GM12864 (cell line): Measurements from ENCODE around the gene MCM10.
"Not testable (repeated sequence)": the region's sequence is repeated elsewhere in the genome, so short reads cannot be mapped to it uniquely, and the experiment has no call there.

Source experiments
- DNase-seq: peaks from one replicate; pipeline ENCODE4 v3.0.0-alpha.2; 2011; ENCODE audit warnings: low read depth
- H3K4me3 ChIP-seq: 2 replicates; pipeline ENCODE4 v1.5.1; 2011; ENCODE audit warnings: mild to moderate bottlenecking, low read depth, low read length, control low read depth
- TF ChIP-seq, protein P1 (sequence below): IDR thresholded peaks from 2 replicates; pipeline ENCODE4 v1.5.1; 2011; ENCODE audit warnings: low read depth, mild to moderate bottlenecking, moderate library complexity, low read length, control low read depth, inconsistent platforms; ENCODE audit errors: missing control alignments

MCM10 gene

DNA sequence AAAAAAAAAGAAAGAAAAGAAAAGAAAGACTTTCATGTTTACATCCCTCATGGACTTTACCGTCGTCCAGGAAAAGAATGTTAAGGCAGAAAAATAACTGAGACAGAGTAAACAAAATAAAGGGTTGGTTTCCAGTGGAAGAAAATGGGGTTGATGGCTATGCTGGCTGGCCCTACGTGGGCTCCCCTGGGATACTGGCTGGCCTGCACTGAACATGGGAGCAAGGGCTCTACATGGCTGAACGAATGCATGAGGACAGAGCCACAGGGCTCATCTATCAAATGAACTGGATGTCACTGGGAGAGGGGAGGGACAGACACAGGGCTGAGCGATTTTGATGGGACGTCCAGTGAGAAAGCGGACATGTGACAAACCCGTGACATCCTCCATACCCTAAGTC is 75.3 kb downstream of the MCM10 start:
- no peak for DNase-seq
- H3K4me3 ChIP-seq: no peak overlapping the region
- TF ChIP-seq, protein P1, sequence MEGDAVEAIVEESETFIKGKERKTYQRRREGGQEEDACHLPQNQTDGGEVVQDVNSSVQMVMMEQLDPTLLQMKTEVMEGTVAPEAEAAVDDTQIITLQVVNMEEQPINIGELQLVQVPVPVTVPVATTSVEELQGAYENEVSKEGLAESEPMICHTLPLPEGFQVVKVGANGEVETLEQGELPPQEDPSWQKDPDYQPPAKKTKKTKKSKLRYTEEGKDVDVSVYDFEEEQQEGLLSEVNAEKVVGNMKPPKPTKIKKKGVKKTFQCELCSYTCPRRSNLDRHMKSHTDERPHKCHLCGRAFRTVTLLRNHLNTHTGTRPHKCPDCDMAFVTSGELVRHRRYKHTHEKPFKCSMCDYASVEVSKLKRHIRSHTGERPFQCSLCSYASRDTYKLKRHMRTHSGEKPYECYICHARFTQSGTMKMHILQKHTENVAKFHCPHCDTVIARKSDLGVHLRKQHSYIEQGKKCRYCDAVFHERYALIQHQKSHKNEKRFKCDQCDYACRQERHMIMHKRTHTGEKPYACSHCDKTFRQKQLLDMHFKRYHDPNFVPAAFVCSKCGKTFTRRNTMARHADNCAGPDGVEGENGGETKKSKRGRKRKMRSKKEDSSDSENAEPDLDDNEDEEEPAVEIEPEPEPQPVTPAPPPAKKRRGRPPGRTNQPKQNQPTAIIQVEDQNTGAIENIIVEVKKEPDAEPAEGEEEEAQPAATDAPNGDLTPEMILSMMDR: no peak

DNA sequence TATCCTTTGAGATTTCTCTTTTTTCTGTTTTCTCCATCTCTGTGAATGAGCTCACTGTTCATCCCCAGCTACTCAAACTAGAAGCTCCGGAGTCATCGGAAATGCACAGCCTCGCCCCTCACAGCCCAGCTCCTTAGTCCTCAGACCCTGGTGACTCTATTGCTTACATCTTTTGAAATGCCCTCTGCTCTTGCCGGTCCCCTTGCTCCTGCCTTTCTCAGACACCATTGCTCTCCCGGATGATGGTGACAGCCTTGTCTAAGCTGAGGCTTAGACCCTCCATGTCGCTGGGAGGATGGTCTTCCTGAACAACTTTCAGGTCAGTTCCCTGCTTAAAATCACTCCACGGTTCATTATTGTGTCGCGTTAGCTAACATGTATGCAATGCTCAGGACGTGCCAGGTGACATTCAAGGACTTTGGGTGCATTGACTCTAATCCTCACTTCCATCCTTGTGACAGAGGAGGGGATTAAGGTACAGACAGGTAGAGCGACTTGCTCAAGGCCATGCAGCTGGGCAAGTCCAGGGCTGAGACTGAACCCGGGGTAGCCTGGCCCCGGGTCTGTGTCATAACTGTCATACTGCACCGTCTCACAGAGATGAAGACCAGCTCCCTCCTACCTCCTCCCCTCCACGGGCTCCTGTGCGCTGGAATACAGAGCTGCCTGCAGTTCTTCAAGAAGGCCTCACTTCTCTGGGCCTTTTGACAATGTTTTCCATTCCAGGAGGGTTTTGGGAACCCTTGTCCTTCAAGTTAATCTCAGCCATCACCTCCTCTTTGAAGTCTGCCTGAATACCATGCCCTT is 77.1 kb downstream of the MCM10 start:
- no peak for DNase-seq

DNA sequence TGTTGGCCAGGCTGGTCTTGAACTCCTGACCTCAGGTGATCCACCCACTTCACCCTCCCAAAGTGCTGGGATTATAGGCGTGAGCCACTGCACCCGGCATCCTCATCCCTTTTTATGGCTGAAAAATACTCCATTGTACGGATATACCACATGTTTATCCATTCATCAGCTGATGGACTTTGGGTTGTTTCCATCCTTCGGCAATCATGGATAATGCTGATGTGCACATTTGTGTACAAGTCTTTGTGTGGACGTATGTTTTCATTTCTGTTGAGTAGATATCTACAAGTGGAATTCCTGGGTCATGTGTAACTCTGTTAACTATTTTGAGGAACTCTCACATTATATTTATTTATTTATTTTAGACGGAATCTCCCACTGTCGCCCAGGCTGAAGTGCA is 78.6 kb downstream of the MCM10 start:
- DNase-seq: no peak
- H3K4me3 ChIP-seq: no peak overlapping the region
- TF ChIP-seq, protein P1: no peak

More for the DNA sequence above, 77.1 kb downstream of the MCM10 start:
- no peak overlapping the region for H3K4me3 ChIP-seq
- TF ChIP-seq, protein P1: no peak

DNA sequence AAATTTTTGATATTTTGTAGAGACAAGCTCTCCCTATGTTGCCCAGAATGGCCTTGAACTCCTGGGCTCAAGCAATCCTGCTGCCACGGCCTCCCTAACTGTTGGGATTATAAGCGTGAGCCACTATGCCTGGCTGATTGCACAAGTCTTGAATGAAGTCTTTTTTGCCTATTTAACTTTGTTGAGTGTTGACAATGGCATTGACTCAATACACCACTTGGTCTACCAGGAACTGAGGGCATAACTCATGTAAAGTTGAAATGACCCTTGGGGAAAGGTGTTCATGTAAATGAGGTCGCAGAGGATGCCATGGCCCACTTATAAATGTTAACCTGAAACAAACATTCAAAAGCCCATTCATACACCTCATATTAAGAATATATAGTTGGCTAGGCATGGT is 80.3 kb downstream of the MCM10 start:
- no peak for DNase-seq
- TF ChIP-seq, protein P1: no peak
- no peak overlapping the region for H3K4me3 ChIP-seq

DNA sequence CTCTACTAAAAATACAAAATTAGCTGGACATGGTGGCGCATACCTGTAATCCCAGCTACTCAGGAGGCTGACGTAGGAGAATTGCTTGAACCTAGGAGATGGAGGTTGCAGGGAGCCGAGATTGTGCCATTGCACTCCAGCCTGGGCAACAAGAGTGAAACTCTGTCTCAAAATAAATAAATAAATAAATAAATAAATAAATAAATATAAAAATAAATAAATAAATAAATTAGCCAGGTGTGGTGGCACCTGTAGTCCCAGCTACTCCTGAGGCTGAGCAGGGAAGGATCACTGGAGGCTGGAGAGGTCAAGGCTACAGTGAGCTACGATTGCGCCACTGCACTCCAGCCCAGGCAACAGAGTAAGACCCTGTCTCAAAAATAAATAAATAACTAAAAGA is 80.9 kb downstream of the MCM10 start:
- not testable (repeated sequence) for H3K4me3 ChIP-seq, DNase-seq

DNA sequence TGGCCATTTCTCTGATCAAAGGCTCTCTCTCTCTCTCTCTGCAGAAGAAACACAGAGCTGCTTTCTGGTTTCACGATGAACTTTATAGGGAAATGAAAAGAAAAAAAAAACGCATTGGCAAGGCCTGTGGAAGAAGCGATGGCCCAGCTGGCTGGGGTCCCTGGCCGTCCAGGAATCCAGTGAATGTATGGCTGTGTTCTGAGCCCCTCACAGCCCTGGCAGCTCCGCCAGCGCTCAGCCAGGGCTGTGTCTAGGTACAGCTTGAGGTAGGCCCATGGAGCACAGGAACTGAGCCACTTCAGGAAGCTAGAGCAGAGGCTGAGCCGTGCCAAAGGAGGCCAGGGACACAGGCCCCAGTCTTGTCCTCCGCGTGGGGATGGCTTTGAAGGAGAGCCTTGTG is 85.9 kb downstream of the MCM10 start:
- no peak for DNase-seq
- H3K4me3 ChIP-seq: no peak overlapping the region
- TF ChIP-seq, protein P1: no peak

DNA sequence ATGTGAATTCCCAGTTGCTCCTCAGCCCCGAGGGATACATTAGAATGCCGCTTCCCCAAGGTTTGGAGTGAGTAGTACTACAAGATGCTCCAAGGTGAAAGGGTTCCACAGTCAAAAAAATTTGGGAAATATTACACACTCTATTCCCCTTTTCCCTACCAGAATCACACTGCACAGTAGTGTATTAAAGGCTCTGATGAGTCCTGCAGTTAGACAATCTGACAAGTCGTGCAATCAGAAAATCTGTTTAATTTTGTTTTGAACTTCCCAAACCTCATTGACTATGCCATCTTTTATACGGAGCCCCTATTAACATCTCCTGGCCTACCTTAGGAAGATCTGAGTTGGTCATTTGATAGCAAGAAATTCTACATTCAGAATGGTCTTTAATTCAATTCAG is 86.4 kb downstream of the MCM10 start:
- TF ChIP-seq, protein P1: no peak

More for the DNA sequence above, 86.4 kb downstream of the MCM10 start:
- H3K4me3 ChIP-seq: no peak overlapping the region
- no peak for DNase-seq
